G401 (cell line): ENCODE results near the gene ZNF786. TPM values are rescaled to one million over a fixed set of nuclear protein-coding genes. Genes with fewer than 3 reads are reported as not detected.
"Not testable (repeated sequence)": the region's sequence is repeated elsewhere in the genome, so short reads cannot be mapped to it uniquely, and the experiment has no call there.

Experiments
- DNase-seq: peaks from one replicate; pipeline ENCODE4 v3.0.0-alpha.2; 2015; ENCODE audit warnings: low spot score
- in situ Hi-C: cut with HindIII; loops from 2 replicates; pipeline ENCODE4 v1.10.0; 2016; ENCODE audit warnings: low sequenced_read_pairs, mixed read lengths
- total RNA-seq: library from RNA; depleted of rRNA; stranded (reverse); fragments of >200 nt; shearing (Covaris generic); gene quantifications from 2 replicates; pipeline ENCODE4 v1.2.3, GENCODE V29; 2014

Gene ZNF786
- total RNA-seq, 1 experiment from 2014 or later = 5.2 TPM

- in situ Hi-C loops = no loop called here
- DNase-seq = no peak
These were observed 3.1 kb downstream of the ZNF786 start for GRCh38 chr7:149087376-149087775.

- no peak for DNase-seq
- in situ Hi-C loops = no loop called here
These were observed 4.7 kb downstream of the ZNF786 start for GRCh38 chr7:149085866-149086265.

DNA sequence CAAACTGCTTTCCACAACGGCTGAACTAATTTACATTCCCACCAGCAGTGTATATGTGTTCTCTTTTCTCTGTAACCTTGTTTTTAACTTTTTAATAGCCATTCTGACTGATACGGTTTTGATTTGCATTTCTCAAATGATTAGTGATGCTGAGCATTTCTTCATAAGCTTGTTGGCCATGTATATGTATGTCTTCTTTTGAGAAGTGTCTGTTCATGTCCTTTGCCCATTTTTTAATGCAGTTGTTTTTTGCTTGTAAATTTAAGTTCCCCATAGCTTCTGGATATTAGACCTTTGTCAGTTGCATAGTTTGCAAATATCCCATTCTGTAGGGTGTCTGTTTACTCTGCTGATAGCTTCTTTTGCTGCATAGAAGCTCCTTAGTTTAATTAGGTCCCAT lies 6.1 kb downstream of the ZNF786 start:
- in situ Hi-C loops = no loop called here

GRCh38 chr7:149081914-149082313 lies 8.6 kb downstream of the ZNF786 start:
- DNase-seq = no peak
- in situ Hi-C loops = no loop called here

More for the DNA sequence above, 6.1 kb downstream of the ZNF786 start:
- no peak for DNase-seq

DNA sequence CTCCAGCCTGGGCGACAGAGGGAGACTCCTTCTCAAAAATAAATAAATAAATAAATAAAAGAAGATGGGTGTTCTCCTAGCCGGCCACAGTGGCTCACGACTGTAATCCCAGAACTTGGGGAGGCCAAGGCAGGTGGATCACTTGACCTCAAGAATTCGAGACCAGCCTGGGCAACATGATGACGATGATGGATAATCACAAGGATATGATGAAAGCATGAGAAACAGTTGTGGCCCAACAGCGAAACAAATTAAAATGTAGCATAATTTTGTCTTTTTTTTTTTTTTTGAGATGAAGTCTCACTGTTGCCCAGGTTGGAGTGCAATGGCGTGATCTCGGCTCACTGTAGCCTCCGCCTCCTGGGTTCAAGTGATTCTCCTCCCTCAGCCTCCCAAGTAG lies 12.9 kb downstream of the ZNF786 start:
- in situ Hi-C loops = no loop called here
- DNase-seq = no peak

GRCh38 chr7:149075286-149075685 lies 15.2 kb downstream of the ZNF786 start:
- no peak for DNase-seq

DNA sequence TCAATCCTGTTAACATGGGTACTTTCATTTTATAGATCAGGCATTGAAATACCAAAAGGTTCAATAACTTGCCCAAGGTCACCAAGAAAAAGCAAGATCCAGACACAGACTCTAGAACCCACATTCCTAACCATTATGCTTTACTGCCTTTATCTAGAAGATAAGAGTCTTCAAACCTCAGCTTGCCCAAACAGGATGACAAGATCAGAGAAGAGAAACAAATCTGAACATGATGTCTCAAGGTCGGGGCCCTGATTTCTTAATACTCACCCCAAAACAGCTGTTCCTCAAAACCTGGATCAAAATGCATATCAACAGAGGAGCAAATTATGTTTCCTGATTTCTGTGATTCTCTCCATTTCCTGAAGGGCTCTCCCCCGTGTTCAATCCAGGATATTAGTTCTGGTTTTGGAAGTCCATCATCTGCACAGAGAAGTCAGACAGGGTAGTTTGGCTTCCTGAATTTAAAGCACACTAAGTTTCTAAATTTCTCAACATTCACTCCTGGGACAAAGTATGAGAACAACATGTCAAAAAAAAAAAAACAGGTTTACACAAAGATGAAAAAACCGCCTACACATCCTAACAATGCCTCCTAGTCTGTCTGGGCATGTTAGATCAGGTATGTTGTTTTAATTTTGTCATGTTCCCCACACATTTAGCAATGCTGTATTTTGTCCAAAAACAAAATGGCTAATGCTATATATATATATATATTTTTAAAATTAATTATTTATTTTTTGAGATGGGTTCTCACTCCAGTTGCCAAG lies 16.2 kb downstream of the ZNF786 start:
- no peak for DNase-seq
- in situ Hi-C loops = no loop called here

More at GRCh38 chr7:149075286-149075685, 15.2 kb downstream of the ZNF786 start:
- in situ Hi-C loops = no loop called here

- in situ Hi-C loops = no loop called here
- DNase-seq = no peak
These were observed 18.1 kb downstream of the ZNF786 start for GRCh38 chr7:149072438-149072775.

DNA sequence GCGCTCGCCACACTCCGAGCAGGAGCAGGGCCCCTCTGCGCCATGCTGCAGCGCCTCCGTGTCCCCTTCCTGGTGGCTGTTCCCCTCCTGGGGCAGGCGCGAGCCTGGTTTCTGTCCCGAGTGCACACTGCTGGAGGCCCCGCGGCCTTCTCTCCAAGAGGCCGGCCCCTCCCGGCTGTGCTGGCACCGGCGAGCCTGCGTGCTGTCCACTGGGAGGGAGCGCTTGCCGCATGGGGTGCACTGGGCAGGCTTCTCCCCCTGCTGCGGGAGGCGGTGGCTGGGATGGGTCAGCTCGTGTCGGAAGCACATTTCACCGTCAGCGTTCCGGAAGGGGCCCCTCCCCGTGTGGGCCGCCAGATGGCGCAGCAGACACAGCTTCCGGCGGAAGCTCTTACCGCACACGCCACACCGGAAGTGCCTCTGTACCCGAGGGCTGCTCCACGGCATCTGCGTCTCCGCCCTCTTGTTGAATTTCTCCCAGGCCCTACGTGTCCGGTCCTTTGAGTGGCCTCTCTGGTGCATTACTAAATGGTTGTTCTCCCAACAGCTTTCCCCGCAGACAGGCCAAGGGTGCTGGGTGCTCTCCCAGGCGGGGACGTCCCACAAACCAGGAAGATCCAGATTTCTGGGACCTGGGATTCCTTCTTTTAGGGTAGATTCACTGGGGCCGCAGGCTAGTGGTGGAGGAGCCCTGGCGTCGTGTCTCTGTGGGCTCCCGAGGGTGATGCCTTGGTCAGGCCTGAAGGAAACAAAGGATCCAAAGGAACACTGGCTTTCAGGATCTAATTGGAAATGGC lies 18.7 kb downstream of the ZNF786 start:
- in situ Hi-C loops = no loop called here
- no peak for DNase-seq

GRCh38 chr7:149071182-149071635 lies 19.3 kb downstream of the ZNF786 start:
- in situ Hi-C loops = no loop called here
- no peak for DNase-seq

DNA sequence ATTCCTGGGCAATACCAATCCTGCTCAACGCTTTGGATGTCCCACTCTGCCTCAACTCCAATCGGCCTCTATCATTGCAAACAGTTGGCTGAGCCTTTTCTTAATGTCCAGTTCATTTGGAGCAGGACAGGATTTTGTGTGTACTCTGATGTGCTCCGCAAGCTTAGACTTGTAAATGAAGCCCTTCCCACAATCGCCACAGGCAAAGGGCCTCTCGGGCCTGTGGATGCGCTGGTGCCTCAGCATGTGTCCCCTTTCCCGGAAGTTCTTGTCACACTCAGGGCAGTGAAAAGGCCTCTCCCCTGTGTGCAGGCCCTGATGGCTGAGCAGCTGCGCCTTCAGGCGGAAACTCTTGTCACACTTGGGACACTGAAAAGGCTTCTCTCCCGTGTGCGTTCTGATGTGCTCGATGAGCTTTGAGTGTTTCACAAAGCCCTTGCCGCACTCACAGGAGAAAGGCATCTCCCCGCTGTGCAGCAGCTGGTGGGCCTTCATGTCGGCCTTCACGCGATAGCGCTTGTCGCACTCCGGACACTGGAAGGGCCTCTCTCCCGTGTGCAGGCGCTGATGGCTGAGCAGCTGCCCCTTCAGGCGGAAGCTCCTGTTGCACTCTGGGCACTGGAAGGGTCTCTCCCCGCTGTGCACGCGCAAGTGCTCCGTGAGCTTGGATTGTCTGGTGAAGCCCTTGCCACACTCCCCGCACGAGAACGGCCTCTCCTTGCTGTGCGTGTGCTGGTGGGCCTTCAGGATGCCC lies 20.0 kb downstream of the ZNF786 start:
- DNase-seq = no peak
- in situ Hi-C loops = no loop called here

- in situ Hi-C loops = no loop called here
These were observed 22.6 kb downstream of the ZNF786 start for GRCh38 chr7:149067869-149068268.

DNA sequence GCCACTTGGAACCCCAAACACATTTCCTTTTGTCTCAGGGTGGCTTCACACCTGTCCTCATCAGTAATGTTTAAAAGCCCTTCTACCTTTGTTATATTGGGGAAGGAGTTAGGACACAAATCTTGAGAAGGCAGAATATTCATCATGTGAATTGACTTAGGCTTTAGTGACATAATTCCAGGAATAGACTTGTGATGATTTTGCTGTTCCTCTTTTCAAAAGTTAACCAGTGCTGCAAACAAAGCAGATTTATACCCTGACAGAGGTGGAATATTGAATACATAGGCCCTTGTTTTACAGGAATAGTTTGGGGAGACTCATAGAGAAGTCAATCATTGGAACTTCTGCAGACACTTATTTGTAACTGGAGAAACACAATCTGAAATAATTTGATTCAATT lies 27.0 kb downstream of the ZNF786 start:
- DNase-seq = no peak
- in situ Hi-C loops = no loop called here

More at GRCh38 chr7:149067869-149068268, 22.6 kb downstream of the ZNF786 start:
- DNase-seq = no peak

GRCh38 chr7:149062217-149062899 lies 28.2 kb downstream of the ZNF786 start:
- in situ Hi-C loops, DNase-seq: not testable (repeated sequence)

DNA sequence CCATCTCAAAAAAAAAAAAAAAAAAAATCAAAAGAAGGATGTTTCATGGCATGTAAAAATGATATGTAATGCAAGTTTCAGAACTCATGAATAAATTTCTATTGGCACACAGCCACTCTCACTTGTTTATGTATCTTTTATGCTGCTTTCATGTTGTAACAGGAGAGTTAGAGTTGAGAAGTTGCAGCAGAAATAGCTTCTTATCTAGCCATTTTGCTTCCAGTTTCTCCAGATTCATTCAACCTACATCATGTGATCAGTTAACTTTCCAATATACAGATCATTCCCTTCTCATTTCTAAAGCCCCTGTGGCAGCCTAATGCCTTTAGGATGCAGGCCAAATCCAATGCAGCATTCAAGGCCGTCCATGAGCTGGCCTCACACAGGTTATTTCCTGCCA lies 30.4 kb downstream of the ZNF786 start:
- in situ Hi-C loops = no loop called here
- DNase-seq = no peak

DNA sequence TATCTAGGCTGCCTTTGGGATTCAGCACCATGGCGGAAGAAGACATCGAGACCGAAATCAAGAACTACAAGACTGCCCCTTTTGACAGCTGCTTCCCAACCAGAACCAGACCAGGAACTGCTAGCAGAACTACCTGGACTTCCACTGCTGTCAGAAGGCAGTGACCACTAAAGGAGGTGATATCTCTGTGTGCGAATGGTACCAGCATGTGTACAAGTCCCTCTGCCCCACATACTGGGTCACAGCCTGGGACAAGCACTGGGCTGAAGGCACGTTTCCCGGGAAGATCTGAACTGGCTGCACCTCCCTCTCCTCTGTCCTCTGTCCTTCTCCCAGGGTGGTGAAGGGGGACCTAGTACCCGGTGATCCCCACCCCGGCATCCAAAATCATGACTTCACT lies 36.6 kb downstream of the ZNF786 start:
- in situ Hi-C loops = no loop called here
- no peak for DNase-seq

DNA sequence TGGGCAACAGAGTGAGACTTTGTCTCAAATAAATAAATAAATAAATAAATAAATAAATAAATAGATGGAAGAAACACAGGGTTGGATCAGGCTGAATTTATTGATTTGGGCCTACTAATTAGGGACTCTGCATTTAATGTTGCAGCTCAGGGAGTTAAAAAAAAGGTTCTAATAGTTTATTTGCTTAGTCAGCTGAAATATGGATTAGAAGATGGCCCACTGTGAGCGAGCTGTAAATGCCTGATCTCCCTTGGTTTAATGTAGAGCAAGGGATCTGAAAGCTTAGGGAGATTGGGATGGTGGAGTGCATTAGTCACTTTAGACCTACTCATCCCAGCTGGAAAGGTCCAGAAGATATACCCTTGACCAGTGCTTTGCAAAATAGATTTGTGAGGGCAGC lies 37.1 kb downstream of the ZNF786 start:
- DNase-seq = no peak
- in situ Hi-C loops = no loop called here

- in situ Hi-C loops = no loop called here
- DNase-seq = no peak
These were observed 39.6 kb downstream of the ZNF786 start for GRCh38 chr7:149050941-149051340.

DNA sequence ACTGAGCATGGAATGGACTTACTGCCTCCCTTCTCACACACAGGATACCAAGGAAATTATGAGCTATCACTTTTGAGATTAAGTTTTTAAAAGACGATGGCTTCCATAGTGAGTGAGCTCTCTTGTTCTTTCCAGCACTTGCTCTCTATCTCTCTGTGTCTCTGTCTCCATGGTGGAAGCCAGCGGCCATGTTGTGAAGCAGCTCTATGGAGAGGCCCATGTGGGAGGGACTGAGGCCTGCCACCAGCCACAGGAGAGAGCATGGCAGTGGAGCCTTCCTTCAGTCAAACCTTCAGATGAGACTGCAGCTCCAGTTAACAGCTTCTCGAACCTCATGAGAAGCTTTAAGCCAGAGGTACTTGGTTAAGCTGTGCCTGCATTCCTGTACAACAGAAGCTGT lies 41.7 kb downstream of the ZNF786 start:
- DNase-seq = no peak
- in situ Hi-C loops = no loop called here
